ENCODE results near the gene P2RY14. TPM values are rescaled to one million over a fixed set of nuclear protein-coding genes. Genes with fewer than 3 reads are reported as not detected.

Gene P2RY14
- total and polyA plus RNA-seq, 2 of the 13 experiments (the other 11 are each of a cell fraction or from before 2014, with no cell fraction given) = not detected

DNA sequence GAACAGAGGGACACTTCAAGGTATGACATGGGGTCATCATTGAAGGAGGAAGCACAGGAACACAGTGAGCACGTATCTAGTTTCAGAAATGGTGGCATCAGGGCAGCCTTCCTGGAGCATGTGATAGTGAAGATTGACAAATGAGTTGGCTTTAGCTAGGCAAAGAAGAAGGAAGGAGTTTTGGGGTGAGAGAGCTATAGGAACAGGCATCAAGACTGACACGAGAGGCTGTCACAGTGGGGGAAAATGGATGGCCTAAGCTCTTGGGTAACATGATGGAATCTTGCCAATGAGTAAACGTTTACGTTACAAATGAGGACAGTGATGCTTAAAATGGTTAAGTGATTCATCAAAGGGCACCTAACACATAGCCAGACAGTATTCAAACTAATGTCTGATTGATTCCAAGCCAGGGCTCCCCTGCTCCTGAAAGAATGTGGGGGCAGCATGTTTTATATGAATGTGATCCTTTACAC lies 52.2 kb downstream of the P2RY14 start:
- Histone ChIP-seq H3K4me3 (replicated peaks in 1 of 3; ENCODE audit: insufficient read depth in 1 of 3, low read depth in 2 of 3, low read length in 3 of 3) (no peak overlapping the region), H3K4me2 (ENCODE audit: low read depth, low read length) (no peak overlapping the region), H3K9ac (ENCODE audit: insufficient read depth, low read depth, low read length) (no peak overlapping the region), H3K4me1 (ENCODE audit: insufficient read depth, low read length) (peaks cover 34% of the 10 kb centered on the region), H3K27ac (ENCODE audit: extremely low read length, insufficient read depth, low read length) (no peak overlapping the region), H3K27me3 (ENCODE audit: control insufficient read depth in 1 of 2, insufficient read depth in 2 of 2, low read length in 2 of 2) (no peaks in the 10 kb centered on the region; a peak in 1 of 5 replicates), H3K36me3 (replicated peaks in 1 of 2; ENCODE audit: control insufficient read depth in 1 of 2, insufficient read depth in 2 of 2, low read length in 2 of 2) (no peaks in the 10 kb centered on the region), H4K20me1 (ENCODE audit: insufficient read depth, low read length) (no peaks in the 10 kb centered on the region), H3K79me2 (ENCODE audit: insufficient read depth, low read length) (no peaks in the 10 kb centered on the region), H2AFZ (ENCODE audit: low read length) (no peak overlapping the region), H3K9me3 (ENCODE audit: low read length) (peaks cover 5% of the 10 kb centered on the region; the same call in 1 of the 2 replicates)
- DNase-seq (ENCODE audit: low spot score) (peak; percentile 81), ATAC-seq (peak; percentile 18; the same call in 2 of the 3 replicates), FAIRE-seq (no peak)
- intact Hi-C loops (cut with micrococcal nuclease; ENCODE audit: unreplicated experiment) = no loop called here
- ChIA-PET CTCF (ENCODE audit: low intra/inter-chr PET ratio, low total read pairs) (interaction anchor here (1.4 to 3.2 kb wide), 2 partner anchors 58 to 101 kb away, joined by 3 to 29 read pairs; no protein-coding TSS in a partner anchor), POLR2A (interaction anchor here (0.8 to 1.5 kb wide), 3 partner anchors 29 to 57 kb away, joined by 3 to 7 read pairs (median 4); no protein-coding TSS in a partner anchor)
- BruUV-seq (replicated peaks) = no TSS peak
- WGBS (ENCODE audit: low lambda C conversion rate) = 35% methylated on average over 4 of the region's 4 CpGs
- in situ Hi-C loops (cut with HindIII; ENCODE audit: extremely low pct_ligation_motif_present, low pct_unique_long_range_greater_than_20kb) = loop anchor here (5.0 kb wide), 2 partner anchors 54 to 56 kb away; no protein-coding TSS in a partner anchor
- TF ChIP-seq ZNF772 (CRISPR knock-in tag; IDR thresholded peaks at IDR 0.05) = no peak
- TF ChIP-seq, protein P1, sequence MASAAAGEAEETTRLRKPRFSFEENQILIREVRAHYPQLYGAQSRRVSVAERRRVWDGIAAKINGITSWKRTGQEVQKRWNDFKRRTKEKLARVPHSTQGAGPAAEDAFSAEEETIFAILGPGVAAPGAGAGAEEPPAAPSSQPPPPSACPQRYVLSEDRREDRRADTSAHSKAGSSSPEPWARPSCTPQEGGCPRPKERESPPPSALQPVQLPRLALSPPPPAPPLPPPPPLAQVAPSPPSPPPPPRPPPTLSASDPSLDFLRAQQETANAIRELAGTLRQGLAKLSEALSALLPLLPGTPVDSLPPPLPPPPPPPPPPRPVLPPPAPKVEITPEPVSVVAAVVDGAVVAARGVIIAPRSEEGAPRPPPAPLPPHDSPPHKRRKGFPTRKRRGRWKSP (CRISPR knock-in tag; IDR thresholded peaks at IDR 0.05) = no peak
- no peak for TF ChIP-seq HNRNPH1 (optimal IDR thresholded peaks at IDR 0.05; ENCODE audit: low read depth, low read length)
- no peak for TF ChIP-seq CREB1 (IDR thresholded peaks at IDR 0.05)
- TF ChIP-seq CREB1 (CRISPR knock-in tag; IDR thresholded peaks at IDR 0.05) = no peak
- TF ChIP-seq SOX6 (IDR thresholded peaks at IDR 0.05) = no peak
- TF ChIP-seq SOX6 (CRISPR knock-in tag; IDR thresholded peaks at IDR 0.05) = no peak
- TF ChIP-seq ZZZ3 (CRISPR knock-in tag; IDR thresholded peaks at IDR 0.05; ENCODE audit: borderline replicate concordance) = no peak
- no peak for TF ChIP-seq PLRG1 (conservative IDR thresholded peaks at IDR 0.05)
- no peak for TF ChIP-seq AGO2 (optimal IDR thresholded peaks at IDR 0.05; ENCODE audit: low read depth, low read length)
- no peak for TF ChIP-seq ZNF883 (CRISPR knock-in tag; IDR thresholded peaks at IDR 0.05; ENCODE audit: not compliant biosample characterization)
- no peak for TF ChIP-seq ARNT (IDR thresholded peaks at IDR 0.05)
- TF ChIP-seq ZNF547 (CRISPR knock-in tag; IDR thresholded peaks at IDR 0.05) = no peak
- no peak for TF ChIP-seq CHCHD3 (CRISPR knock-in tag; IDR thresholded peaks at IDR 0.05)
- peak; percentile 89 for TF ChIP-seq HOXA5 (CRISPR knock-in tag; IDR thresholded peaks at IDR 0.05)
- TF ChIP-seq, protein P2, sequence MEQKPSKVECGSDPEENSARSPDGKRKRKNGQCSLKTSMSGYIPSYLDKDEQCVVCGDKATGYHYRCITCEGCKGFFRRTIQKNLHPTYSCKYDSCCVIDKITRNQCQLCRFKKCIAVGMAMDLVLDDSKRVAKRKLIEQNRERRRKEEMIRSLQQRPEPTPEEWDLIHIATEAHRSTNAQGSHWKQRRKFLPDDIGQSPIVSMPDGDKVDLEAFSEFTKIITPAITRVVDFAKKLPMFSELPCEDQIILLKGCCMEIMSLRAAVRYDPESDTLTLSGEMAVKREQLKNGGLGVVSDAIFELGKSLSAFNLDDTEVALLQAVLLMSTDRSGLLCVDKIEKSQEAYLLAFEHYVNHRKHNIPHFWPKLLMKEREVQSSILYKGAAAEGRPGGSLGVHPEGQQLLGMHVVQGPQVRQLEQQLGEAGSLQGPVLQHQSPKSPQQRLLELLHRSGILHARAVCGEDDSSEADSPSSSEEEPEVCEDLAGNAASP (CRISPR knock-in tag; IDR thresholded peaks at IDR 0.05; ENCODE audit: borderline replicate concordance) = no peak
- TF ChIP-seq, protein P3, sequence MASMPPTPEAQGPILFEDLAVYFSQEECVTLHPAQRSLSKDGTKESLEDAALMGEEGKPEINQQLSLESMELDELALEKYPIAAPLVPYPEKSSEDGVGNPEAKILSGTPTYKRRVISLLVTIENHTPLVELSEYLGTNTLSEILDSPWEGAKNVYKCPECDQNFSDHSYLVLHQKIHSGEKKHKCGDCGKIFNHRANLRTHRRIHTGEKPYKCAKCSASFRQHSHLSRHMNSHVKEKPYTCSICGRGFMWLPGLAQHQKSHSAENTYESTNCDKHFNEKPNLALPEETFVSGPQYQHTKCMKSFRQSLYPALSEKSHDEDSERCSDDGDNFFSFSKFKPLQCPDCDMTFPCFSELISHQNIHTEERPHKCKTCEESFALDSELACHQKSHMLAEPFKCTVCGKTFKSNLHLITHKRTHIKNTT (CRISPR knock-in tag; IDR thresholded peaks at IDR 0.05) = no peak
- TF ChIP-seq ZNF552 (CRISPR knock-in tag; IDR thresholded peaks at IDR 0.05; ENCODE audit: borderline replicate concordance) = no peak
- TF ChIP-seq HOXD1 (CRISPR knock-in tag; IDR thresholded peaks at IDR 0.05) = peak; percentile 91

Measured in HepG2 (cell line).